HepG2 (cell line): ENCODE results near the gene THOC5. TPM values are rescaled to one million over a fixed set of nuclear protein-coding genes. Genes with fewer than 3 reads are reported as not detected.

Source experiments
- ATAC-seq: fragments of 200-7000 bp; cut with Tn5 transposase; 3 replicates; pipeline ENCODE4 v1.9.1; 2020; ENCODE audit warnings: mild to moderate bottlenecking, moderate library complexity
- BruUV-seq: library from RNA; stranded (reverse); fragments of 400-500 nt; replicated peaks from 2 replicates; lab custom pipeline; 2021; lab: Mats Ljungman, UMichigan
- CTCF ChIA-PET: fragments of 300-600 bp; formaldehyde crosslinking; extraction: SDS; loops from one replicate; lab custom pipeline; 2021; ENCODE audit warnings: low total read pairs, inconsistent platforms, low intra/inter-chr PET ratio; lab: Yijun Ruan, JAX
- POLR2A ChIA-PET: fragments of 350-600 bp; sonication (Branson Sonifier 250); formaldehyde crosslinking; loops from one replicate; lab custom pipeline; 2020; ENCODE audit warnings: antibody characterized with exemption, inconsistent platforms; lab: Yijun Ruan, JAX
- DNase-seq: peaks from one replicate; pipeline ENCODE4 v3.0.0-alpha.2; 2015; ENCODE audit warnings: low spot score
- FAIRE-seq: peaks from 3 replicates; lab custom pipeline; 2011; peaks lifted over from hg19 to GRCh38; lab: Jason Lieb, UNC
- H2AFZ ChIP-seq: one replicate; pipeline ENCODE4 v1.6.1; 2011; ENCODE audit warnings: low read length, inconsistent platforms
- H3K27ac ChIP-seq: fragments of 300-600 bp; 3 replicates; pipeline ENCODE4 v1.8.0; 2011; ENCODE audit warnings: mixed run types, mild to moderate bottlenecking, mixed read lengths, low read length, inconsistent platforms; ENCODE audit not compliant: insufficient read depth; ENCODE audit errors: extremely low read length
- H3K27me3 ChIP-seq, 2 experiments: fragments of 200-600 bp in 1 of 2; 2 replicates in 1 of 2; 3 replicates in 1 of 2; pipeline versions ENCODE4 v1.6.0 to v1.8.0; 2011; ENCODE audit warnings: low read length in 2 of 2, mild to moderate bottlenecking in 2 of 2, moderate library complexity in 2 of 2, inconsistent platforms in 1 of 2; ENCODE audit not compliant: insufficient read depth in 2 of 2, control insufficient read depth in 1 of 2
- H3K36me3 ChIP-seq, 2 experiments: fragments of 200-600 bp in 1 of 2; replicated peaks in 1 of 2; 2 replicates in 1 of 2; 3 replicates in 1 of 2; pipeline versions ENCODE4 v1.5.1 to v1.8.0; 2011; ENCODE audit warnings: low read length in 2 of 2, inconsistent platforms in 1 of 2; ENCODE audit not compliant: insufficient read depth in 2 of 2, control insufficient read depth in 1 of 2
- H3K4me1 ChIP-seq: 2 replicates; pipeline ENCODE4 v1.5.1; 2012; ENCODE audit warnings: low read length, inconsistent platforms; ENCODE audit not compliant: insufficient read depth
- H3K4me2 ChIP-seq: 2 replicates; pipeline ENCODE4 v1.6.0; 2011; ENCODE audit warnings: low read depth, low read length, inconsistent platforms
- H3K4me3 ChIP-seq, 3 experiments: fragments of 200-600 bp in 1 of 3; sonication (generic), shearing (Covaris generic) in 1 of 3; replicated peaks in 1 of 3; 2 replicates each; pipeline ENCODE4 v1.5.1; 2011 to 2016; ENCODE audit warnings: low read length in 3 of 3, inconsistent platforms in 2 of 3, low read depth in 2 of 3, mild to moderate bottlenecking in 2 of 3, control low read depth in 1 of 3, mixed read lengths in 1 of 3; ENCODE audit not compliant: insufficient read depth in 1 of 3
- H3K79me2 ChIP-seq: one replicate; pipeline ENCODE4 v1.6.1; 2011; ENCODE audit warnings: low read length, inconsistent platforms; ENCODE audit not compliant: insufficient read depth
- H3K9ac ChIP-seq: 2 replicates; pipeline ENCODE4 v1.6.0; 2011; ENCODE audit warnings: mild to moderate bottlenecking, low read depth, low read length, inconsistent platforms; ENCODE audit not compliant: insufficient read depth
- H3K9me3 ChIP-seq: 2 replicates; pipeline ENCODE4 v1.5.1; 2012; ENCODE audit warnings: mild to moderate bottlenecking, low read length
- H4K20me1 ChIP-seq: 2 replicates; pipeline ENCODE4 v1.6.0; 2011; ENCODE audit warnings: inconsistent platforms, mild to moderate bottlenecking, low read length, moderate library complexity; ENCODE audit not compliant: insufficient read depth
- EED ChIP-seq: sonication (generic); formaldehyde crosslinking; IDR thresholded peaks from 2 replicates; pipeline ENCODE4 v1.5.0; 2020; ENCODE audit warnings: mild to moderate bottlenecking, missing genetic modification reagents
- FOXP4 ChIP-seq: sonication (generic); formaldehyde crosslinking; IDR thresholded peaks from 2 replicates; pipeline ENCODE4 v1.4.0; 2020; ENCODE audit warnings: missing genetic modification reagents
- GTF3A ChIP-seq: sonication (generic); formaldehyde crosslinking; conservative IDR thresholded peaks from 2 replicates; pipeline ENCODE4 v1.4.0; 2020; ENCODE audit warnings: mild to moderate bottlenecking, missing genetic modification reagents
- HNF1A ChIP-seq, 2 experiments: sonication (generic) in 1 of 2; formaldehyde crosslinking in 1 of 2; IDR thresholded peaks; 2 replicates each; pipeline versions ENCODE4 v1.4.0 to v1.6.1; 2016 to 2020; ENCODE audit warnings: borderline replicate concordance in 1 of 2, low read depth in 1 of 2, mild to moderate bottlenecking in 1 of 2, missing genetic modification reagents in 1 of 2
- NCOA1 ChIP-seq: sonication (generic); formaldehyde crosslinking; IDR thresholded peaks from 2 replicates; pipeline ENCODE4 v1.9.0; 2021; ENCODE audit warnings: missing genetic modification reagents
- SRSF9 ChIP-seq: fragments of 200-400 bp; formaldehyde crosslinking; IDR thresholded peaks from 2 replicates; pipeline ENCODE4 v1.6.1; 2018; ENCODE audit warnings: borderline replicate concordance, mild to moderate bottlenecking, low read depth, low read length; ENCODE audit not compliant: insufficient read depth, poor library complexity, severe bottlenecking
- YEATS2 ChIP-seq: sonication (generic); formaldehyde crosslinking; IDR thresholded peaks from 2 replicates; pipeline ENCODE4 v1.4.0; 2020; ENCODE audit warnings: missing genetic modification reagents, borderline replicate concordance
- YEATS4 ChIP-seq: sonication (generic); formaldehyde crosslinking; IDR thresholded peaks from 2 replicates; pipeline ENCODE4 v1.4.0; 2020; ENCODE audit warnings: missing genetic modification reagents, borderline replicate concordance
- ZC3H4 ChIP-seq: sonication (generic); formaldehyde crosslinking; IDR thresholded peaks from 2 replicates; pipeline ENCODE4 v1.4.0; 2020; ENCODE audit warnings: missing genetic modification reagents, borderline replicate concordance
- ZFX ChIP-seq: sonication (generic); formaldehyde crosslinking; IDR thresholded peaks from 2 replicates; pipeline ENCODE4 v1.4.0; 2020; ENCODE audit warnings: mild to moderate bottlenecking, low read depth, missing genetic modification reagents, moderate library complexity
- ZNF337 ChIP-seq: sonication (generic); formaldehyde crosslinking; IDR thresholded peaks from 2 replicates; pipeline ENCODE4 v1.5.1; 2020; ENCODE audit warnings: missing genetic modification reagents, low read depth, mild to moderate bottlenecking, borderline replicate concordance
- ZNF580 ChIP-seq: IDR thresholded peaks from 2 replicates; pipeline ENCODE4 v1.6.1; 2016; ENCODE audit warnings: low read depth, borderline replicate concordance
- ZNF775 ChIP-seq: sonication (generic); formaldehyde crosslinking; IDR thresholded peaks from 2 replicates; pipeline ENCODE4 v1.4.0; 2020; ENCODE audit warnings: missing genetic modification reagents, mild to moderate bottlenecking, moderate library complexity, borderline replicate concordance
- ZNF841 ChIP-seq: sonication (generic); formaldehyde crosslinking; IDR thresholded peaks from 2 replicates; pipeline ENCODE4 v1.8.1; 2023; ENCODE audit warnings: missing genetic modification reagents, borderline replicate concordance
- WGBS: methylation state at CpG from one replicate; pipeline ENCODE4 v1.1.6; 2017; ENCODE audit warnings: low lambda C conversion rate; 5-methylcytosine and 5-hydroxymethylcytosine counted together
- in situ Hi-C: cut with HindIII; loops from 2 replicates; pipeline ENCODE4 v1.10.0; 2017; ENCODE audit warnings: low pct_unique_long_range_greater_than_20kb; ENCODE audit not compliant: extremely low pct_ligation_motif_present
- intact Hi-C: fragments of 100-400 bp; cut with micrococcal nuclease; formaldehyde crosslinking; loops from one replicate; pipeline ENCODE4 v1.10.0; 2022; ENCODE audit not compliant: unreplicated experiment
- polyA plus RNA-seq, 8 experiments: library from polyadenylated mRNA; depleted of rRNA in 3 of 8; stranded (reverse) in 7 of 8; unstranded in 1 of 8; fragments of >200 nt; fragmentation: Illumina TruSeq in 4 of 8; extraction: Trizol in 4 of 8; gene quantifications; 2 replicates each; pipeline versions ENCODE4 v1.2.1 to v1.2.3, GENCODE V29; 2011 to 2016; ENCODE audit warnings: low read depth in 4 of 8, missing spikeins in 1 of 8, mixed read lengths in 1 of 8; ENCODE audit not compliant: insufficient read depth in 1 of 8
- total RNA-seq, 5 experiments: library from RNA; depleted of rRNA; stranded (reverse); fragments of >200 nt; fragmentation: Illumina TruSeq; extraction: Trizol; gene quantifications; 2 replicates each; pipeline ENCODE4 v1.2.3, GENCODE V29; 2016; ENCODE audit warnings: low read depth in 1 of 5

Gene THOC5
- total and polyA plus RNA-seq, 2 of the 13 experiments (the other 11 are each of a cell fraction or from before 2014, with no cell fraction given): 45.8 to 46.7 TPM

- Histone ChIP-seq H3K79me2 (no peaks in the 10 kb centered on the region), H4K20me1 (peaks cover 7% of the 10 kb centered on the region; the same call in 1 of the 2 replicates), H3K27me3 (peaks cover 13 to 59% of the 10 kb centered on the region in 2 experiments), H3K4me2 (no peak overlapping the region), H3K4me3 (no peak overlapping the region), H3K9me3 (no peaks in the 10 kb centered on the region), H2AFZ (no peak overlapping the region), H3K9ac (no peak overlapping the region), H3K4me1 (peaks cover 5% of the 10 kb centered on the region; the same call in 1 of the 2 replicates), H3K36me3 (no peaks in the 10 kb centered on the region), H3K27ac (no peak overlapping the region)
- ChIA-PET CTCF (no interaction called here), POLR2A (no interaction called here)
- FAIRE-seq: no peak
- 28% methylated on average over 8 of the region's 8 CpGs for WGBS
- intact Hi-C loops: no loop called here
- no peak for DNase-seq
- no peak for ATAC-seq
- TF ChIP-seq HNF1A (IDR thresholded peaks at IDR 0.05; ENCODE audit: low read depth) (no peak), HNF1A (CRISPR knock-in tag; IDR thresholded peaks at IDR 0.05; ENCODE audit: borderline replicate concordance) (no peak), YEATS2 (CRISPR knock-in tag) (no peak), FOXP4 (CRISPR knock-in tag) (no peak), SRSF9 (no peak), GTF3A (no peak), YEATS4 (no peak), ZNF775 (CRISPR knock-in tag) (no peak), EED (no peak), ZC3H4 (CRISPR knock-in tag) (no peak), ZNF337 (CRISPR knock-in tag) (no peak), ZNF841 (CRISPR knock-in tag) (no peak), NCOA1 (CRISPR knock-in tag) (no peak), ZNF580 (CRISPR knock-in tag) (no peak), ZFX (no peak)
- BruUV-seq: no TSS peak
- in situ Hi-C loops: no loop called here
Observed at GRCh38 chr22:29475550-29475949, 78.0 kb downstream of the THOC5 start.
